Subcutaneous abdominal adipose tissue (tissue), 5 donors: ENCODE measurements around the gene LRRFIP1.
"Not testable (repeated sequence)": the region's sequence is repeated elsewhere in the genome, so short reads cannot be mapped to it uniquely, and the experiment has no call there.

Experiments
- H3K27ac ChIP-seq: one replicate; pipeline ENCODE4 v1.7.0; 2013; ENCODE audit warnings: low read depth, mild to moderate bottlenecking, inconsistent platforms, low read length, moderate library complexity
- H3K27me3 ChIP-seq, 5 donors: one replicate each; pipeline ENCODE4 v1.7.0; 2013; ENCODE audit warnings: low read length in 5 of 5, inconsistent platforms in 1 of 5; ENCODE audit not compliant: control insufficient read depth in 5 of 5, insufficient read depth in 4 of 5
- H3K36me3 ChIP-seq, 5 donors: one replicate each; pipeline ENCODE4 v1.7.0; 2013; ENCODE audit warnings: low read length in 5 of 5; ENCODE audit not compliant: control insufficient read depth in 5 of 5, insufficient read depth in 5 of 5
- H3K4me1 ChIP-seq, 5 donors: one replicate each; pipeline ENCODE4 v1.7.0; 2013; ENCODE audit warnings: low read length in 5 of 5, mild to moderate bottlenecking in 3 of 5, moderate library complexity in 1 of 5; ENCODE audit not compliant: control insufficient read depth in 5 of 5, insufficient read depth in 5 of 5
- H3K4me3 ChIP-seq, 5 donors: one replicate each; pipeline ENCODE4 v1.7.0; 2013; ENCODE audit warnings: low read length in 5 of 5, low read depth in 1 of 5
- H3K9ac ChIP-seq, 5 donors: one replicate each; pipeline ENCODE4 v1.7.0; 2013; ENCODE audit warnings: low read length in 5 of 5, mild to moderate bottlenecking in 4 of 5, moderate library complexity in 3 of 5
- H3K9me3 ChIP-seq, 5 donors: one replicate each; pipeline ENCODE4 v1.7.0; 2013; ENCODE audit warnings: low read length in 5 of 5; ENCODE audit not compliant: control insufficient read depth in 5 of 5
- donor health status: healthy.
- donor health status: healthy.
- donor health status: healthy.
- donor health status: healthy.
- donor health status: healthy.

The LRRFIP1 gene

DNA sequence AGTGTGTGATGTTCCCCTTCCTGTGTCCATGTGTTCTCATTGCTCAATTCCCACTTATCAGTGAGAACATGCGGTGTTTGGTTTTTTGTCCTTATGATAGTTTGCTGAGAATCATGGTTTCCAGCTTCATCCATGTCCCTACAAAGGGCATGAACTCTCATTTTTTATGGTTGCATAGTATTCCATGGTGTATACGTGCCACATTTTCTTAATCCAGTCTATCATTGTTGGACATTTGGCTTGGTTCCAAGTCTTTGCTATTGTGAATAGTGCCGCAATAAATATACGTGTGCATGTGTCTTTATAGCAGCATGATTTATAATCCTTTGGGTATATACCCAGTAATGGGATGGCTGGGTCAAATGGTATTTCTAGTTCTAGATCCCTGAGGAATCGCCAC lies 156.3 kb downstream of the LRRFIP1 start:
- Histone ChIP-seq H3K9me3 (peaks cover 4 to 14% (median 7%) of the 10 kb centered on the region in 5 donors), H3K36me3 (peaks cover 5 to 37% (median 29%) of the 10 kb centered on the region in 5 donors)
- H3K4me1 ChIP-seq, H3K9ac ChIP-seq, H3K27me3 ChIP-seq, H3K4me3 ChIP-seq, H3K27ac ChIP-seq: not testable (repeated sequence)

DNA sequence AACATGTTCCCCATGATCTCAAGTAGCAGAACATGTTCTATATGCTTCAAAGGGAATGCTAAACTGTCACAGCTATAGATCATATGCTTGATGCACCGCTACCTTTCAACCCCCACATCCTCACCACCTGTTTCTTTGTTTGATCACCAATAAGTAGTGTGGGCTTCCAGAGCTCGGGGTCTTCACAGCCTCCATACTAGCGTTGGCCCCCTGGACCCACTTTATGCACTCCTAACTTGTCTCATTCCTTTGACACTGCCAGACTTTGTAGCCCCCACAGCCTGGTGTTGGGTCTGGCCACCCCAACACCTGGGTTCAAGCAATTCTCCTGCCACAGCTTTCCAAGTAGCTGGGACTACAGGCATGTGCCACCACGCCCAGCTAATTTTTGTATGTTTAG lies 159.5 kb downstream of the LRRFIP1 start:
- Histone ChIP-seq H3K4me1 (no peaks in the 10 kb centered on the region), H3K4me3 (no peak overlapping the region), H3K27me3 (no peaks in the 10 kb centered on the region), H3K36me3 (peaks cover 0 to 9% (median 5%) of the 10 kb centered on the region in 5 donors), H3K9me3 (peaks cover 4 to 14% (median 7%) of the 10 kb centered on the region in 5 donors), H3K27ac (no peak overlapping the region), H3K9ac (no peak overlapping the region)

DNA sequence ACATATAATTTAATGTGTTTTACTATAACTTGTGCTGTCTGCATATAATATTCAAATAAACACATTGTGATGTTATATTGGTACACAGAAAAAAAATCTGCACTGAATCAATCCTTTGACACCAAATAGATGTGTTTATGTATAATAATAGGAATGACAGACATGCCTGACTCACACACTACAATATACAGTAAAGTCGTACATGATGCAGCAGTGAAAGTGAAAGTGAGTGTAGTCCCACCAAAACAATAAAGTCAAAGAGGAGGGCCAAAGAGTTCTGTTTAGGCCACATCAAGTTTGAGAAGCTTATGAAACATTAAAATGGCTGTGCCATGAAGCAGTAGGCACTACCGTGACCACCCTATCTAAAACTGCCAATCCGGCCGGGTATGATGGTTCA lies 163.0 kb downstream of the LRRFIP1 start:
- Histone ChIP-seq H3K9ac (no peak overlapping the region), H3K27me3 (no peaks in the 10 kb centered on the region), H3K27ac (no peak overlapping the region), H3K4me1 (no peaks in the 10 kb centered on the region), H3K36me3 (no peaks in the 10 kb centered on the region), H3K9me3 (peaks cover 4 to 14% (median 7%) of the 10 kb centered on the region in 5 donors), H3K4me3 (no peak overlapping the region)

DNA sequence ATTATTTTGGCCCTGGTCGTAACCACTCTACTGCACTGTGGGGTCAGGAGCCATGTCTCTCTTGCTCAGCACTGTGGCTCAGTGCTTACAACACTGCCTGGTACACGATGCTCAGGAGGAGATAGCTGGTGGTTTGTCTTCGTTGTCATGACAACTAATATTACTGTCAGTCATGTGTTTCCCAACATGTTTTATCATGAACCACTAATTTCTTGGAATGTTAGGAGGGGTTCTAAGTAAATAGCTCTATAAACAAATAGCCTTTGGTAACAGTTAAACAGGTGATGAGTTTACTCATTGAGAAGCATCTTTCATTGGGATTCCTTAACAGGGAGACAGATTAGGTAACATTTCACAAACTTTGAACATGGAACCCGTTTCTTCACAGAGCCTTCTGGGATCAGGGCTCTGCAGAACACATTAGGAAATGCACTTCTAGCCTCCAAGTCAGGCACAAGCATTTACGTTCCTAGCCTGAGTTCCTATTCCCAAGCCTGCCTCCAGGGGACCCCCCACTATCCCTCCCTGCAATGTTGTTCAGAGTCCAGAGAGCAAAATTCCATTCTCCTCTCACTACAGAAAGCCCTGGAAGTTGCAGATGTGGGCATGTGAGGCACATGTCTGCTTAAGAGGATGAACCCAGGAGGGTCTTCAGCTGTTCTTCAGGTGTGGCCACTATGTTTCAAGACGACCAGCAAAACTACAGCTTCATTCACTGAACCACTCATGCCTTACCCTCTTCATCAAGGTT lies 164.8 kb downstream of the LRRFIP1 start:
- H3K4me1 ChIP-seq, result no peaks in the 10 kb centered on the region
- no peak overlapping the region for H3K4me3 ChIP-seq
- no peak overlapping the region for H3K9ac ChIP-seq
- H3K27ac ChIP-seq, result no peak overlapping the region
- no peaks in the 10 kb centered on the region for H3K36me3 ChIP-seq
- H3K27me3 ChIP-seq, result no peaks in the 10 kb centered on the region
- H3K9me3 ChIP-seq, result peaks cover 0 to 3% (median 0%) of the 10 kb centered on the region in 5 donors

DNA sequence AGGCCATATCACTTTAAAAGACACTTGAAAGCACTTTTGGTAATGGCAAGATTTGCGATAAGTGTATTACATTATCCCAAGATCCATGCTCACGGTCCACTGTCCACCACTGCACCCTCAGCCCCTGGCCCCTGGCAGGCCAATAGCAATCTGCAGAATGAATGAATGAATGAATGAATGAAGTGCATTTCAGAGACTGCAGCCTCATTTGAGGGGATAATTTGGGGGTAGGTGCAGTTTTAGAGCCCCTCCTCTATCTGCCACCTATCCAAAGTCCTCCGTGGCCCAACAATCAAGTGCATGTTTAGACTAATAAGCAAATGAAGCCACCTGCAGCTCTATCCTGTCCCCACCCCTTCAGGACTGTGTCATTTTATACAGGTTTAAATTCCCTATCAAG lies 169.9 kb downstream of the LRRFIP1 start:
- peaks cover 0 to 10% (median 6%) of the 10 kb centered on the region in 5 donors for H3K9me3 ChIP-seq
- no peaks in the 10 kb centered on the region for H3K27me3 ChIP-seq

DNA sequence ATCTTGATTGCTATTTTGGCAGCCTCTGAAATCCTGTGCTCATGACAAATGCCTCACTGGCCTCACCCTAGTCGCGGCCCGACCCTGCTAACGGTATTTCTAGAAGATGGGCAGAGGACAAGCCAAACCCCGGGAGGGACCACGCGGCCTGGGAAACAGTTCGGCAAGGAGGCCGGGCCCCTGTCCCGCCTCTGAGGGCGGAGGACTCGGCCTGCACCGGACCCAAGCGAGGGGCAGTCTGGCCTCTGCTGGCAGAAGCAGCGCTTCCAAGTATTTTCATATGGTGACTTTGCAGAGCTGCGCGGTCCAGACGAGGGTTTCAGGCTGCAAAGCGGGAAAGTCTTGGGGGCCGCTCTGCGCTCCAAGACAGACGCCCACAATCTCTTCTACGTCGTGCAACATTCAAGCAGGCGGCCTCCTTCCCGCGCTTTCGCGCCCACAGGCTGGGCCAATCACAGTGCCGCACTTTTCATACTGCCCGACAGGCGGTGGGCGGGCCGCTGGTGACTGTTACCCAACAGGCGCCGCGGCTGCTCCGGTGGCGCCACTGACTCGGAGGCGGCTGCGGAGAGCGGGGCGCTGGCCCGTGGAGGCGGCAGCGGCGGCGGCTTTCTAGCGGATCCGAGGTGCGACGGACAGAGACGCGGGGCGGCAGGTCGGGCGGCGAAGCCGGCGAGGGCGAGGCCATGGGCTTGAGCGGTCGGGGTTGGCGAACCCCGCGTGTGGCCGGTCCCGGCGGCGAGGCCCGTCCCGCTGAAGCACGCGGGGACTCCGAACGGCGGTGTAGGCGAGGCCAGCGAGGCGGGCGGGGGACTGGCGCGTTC lies 171.1 kb downstream of the LRRFIP1 start, which contains the start of gene RBM44:
TSS of gene RBM44 (plus strand) at position 544 of the 824 bp plus-strand sequence. CDS start 14,831 bp downstream, outside the sequence.
- H3K27me3 ChIP-seq, result no peaks in the 10 kb centered on the region
- H3K4me1 ChIP-seq, result no peaks in the 10 kb centered on the region
- H3K27ac ChIP-seq, result no peak within 1 kb of the TSS
- no peak within 1 kb of the TSS for H3K4me3 ChIP-seq
- no peak within 1 kb of the TSS for H3K9ac ChIP-seq
- H3K9me3 ChIP-seq, result peaks cover 0 to 10% (median 6%) of the 10 kb centered on the region in 5 donors
- no peaks in the 10 kb centered on the region for H3K36me3 ChIP-seq

More for the DNA sequence above, 169.9 kb downstream of the LRRFIP1 start:
- no peaks in the 10 kb centered on the region for H3K36me3 ChIP-seq
- H3K27ac ChIP-seq, result no peak overlapping the region
- H3K4me1 ChIP-seq, result no peaks in the 10 kb centered on the region
- no peak overlapping the region for H3K9ac ChIP-seq
- no peak overlapping the region for H3K4me3 ChIP-seq

DNA sequence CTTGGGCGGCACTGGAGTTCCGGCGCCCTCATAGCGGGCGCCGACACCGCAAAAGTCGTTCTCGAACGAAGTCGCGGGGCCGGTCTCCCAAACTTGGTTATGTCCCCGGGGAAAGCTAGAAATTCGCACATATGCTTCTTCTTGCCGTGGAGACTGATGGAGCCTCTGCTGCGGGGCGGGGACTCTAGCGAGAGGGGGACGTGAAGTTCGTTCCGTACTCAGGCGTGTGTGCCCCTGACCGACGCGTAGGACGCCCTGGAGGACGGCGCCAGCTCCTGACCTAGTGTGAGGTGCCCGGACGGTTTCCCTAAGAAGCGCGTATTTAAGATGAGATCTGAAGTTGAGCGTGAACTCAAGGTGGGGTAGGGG lies 171.7 kb downstream of the LRRFIP1 start:
- Histone ChIP-seq H3K9ac (no peak overlapping the region), H3K27me3 (no peaks in the 10 kb centered on the region), H3K36me3 (no peaks in the 10 kb centered on the region), H3K4me3 (no peak overlapping the region), H3K9me3 (peaks cover 0 to 10% (median 6%) of the 10 kb centered on the region in 5 donors), H3K27ac (no peak overlapping the region), H3K4me1 (no peaks in the 10 kb centered on the region)

DNA sequence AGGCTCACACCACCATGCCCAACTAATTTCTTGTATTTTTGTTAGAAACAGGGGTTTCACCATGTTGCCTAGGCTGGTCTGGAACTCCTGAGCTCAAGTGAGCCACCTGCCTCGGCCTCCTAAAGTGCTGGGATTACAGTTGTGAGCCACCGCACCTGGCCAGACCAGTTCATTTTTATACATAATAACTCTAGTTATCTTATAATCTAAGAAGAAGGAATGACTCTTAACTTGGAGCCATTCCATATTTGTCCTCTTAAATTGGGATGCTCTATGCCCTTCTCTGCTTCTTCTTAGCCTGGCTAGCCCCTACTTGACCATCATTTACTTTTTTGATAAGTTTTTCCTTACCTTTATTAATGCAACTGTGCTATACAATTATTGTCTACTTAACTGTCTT lies 174.1 kb downstream of the LRRFIP1 start:
- Histone ChIP-seq H3K4me1 (no peaks in the 10 kb centered on the region), H3K9ac (no peak overlapping the region), H3K27me3 (no peaks in the 10 kb centered on the region), H3K9me3 (peaks cover 0 to 10% (median 6%) of the 10 kb centered on the region in 5 donors), H3K27ac (no peak overlapping the region), H3K36me3 (no peaks in the 10 kb centered on the region), H3K4me3 (no peak overlapping the region)

DNA sequence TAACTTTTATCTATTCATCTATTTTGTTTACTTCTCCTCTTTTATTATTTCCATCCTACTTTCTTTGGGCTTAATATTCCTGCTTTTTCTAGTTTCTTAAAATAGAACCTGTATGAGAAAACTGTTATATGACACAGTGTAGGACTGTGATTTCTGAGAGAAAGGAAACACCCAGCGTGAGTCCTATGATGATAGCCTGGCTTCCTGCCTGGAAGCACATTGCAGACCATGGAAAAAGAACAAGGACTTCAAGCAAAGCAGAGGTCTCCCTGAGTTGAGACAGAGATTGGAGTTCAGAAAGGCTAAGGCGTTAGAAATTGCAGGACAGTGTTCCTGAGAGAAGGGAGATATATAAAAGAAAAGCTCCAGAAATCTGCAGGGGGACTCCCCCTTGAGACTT lies 178.9 kb downstream of the LRRFIP1 start:
- Histone ChIP-seq H3K36me3 (no peaks in the 10 kb centered on the region), H3K27ac (no peak overlapping the region), H3K4me1 (no peaks in the 10 kb centered on the region), H3K4me3 (no peak overlapping the region), H3K9me3 (peaks cover 0 to 3% (median 0%) of the 10 kb centered on the region in 5 donors), H3K9ac (no peak overlapping the region), H3K27me3 (no peaks in the 10 kb centered on the region)

DNA sequence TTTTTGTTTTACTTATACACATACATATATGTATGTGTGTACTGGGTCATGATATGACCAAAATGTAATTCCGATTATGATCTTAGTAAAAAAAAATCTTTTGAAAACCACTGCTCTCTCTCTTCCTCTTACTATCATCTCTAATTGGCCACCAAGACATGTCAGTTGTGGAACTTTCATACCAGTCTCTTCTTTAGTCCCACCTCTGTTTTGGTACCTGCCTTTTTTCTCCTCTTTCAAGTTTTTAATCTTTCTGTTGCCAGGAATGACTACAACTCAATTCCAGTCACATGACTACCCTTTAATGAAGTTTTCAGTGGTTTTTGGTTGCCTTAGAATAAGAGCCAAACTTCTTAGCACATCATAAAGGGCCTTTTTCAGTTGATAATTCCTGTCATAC lies 188.2 kb downstream of the LRRFIP1 start:
- H3K36me3 ChIP-seq, result no peaks in the 10 kb centered on the region
- no peak overlapping the region for H3K4me3 ChIP-seq
- H3K9me3 ChIP-seq, result no peaks in the 10 kb centered on the region
- H3K9ac ChIP-seq, result no peak overlapping the region
- no peak overlapping the region for H3K27ac ChIP-seq
- H3K4me1 ChIP-seq, result no peaks in the 10 kb centered on the region
- H3K27me3 ChIP-seq, result no peaks in the 10 kb centered on the region
